Activated T-cell treated with anti-CD3 and anti-CD28 coated beads, Interleukin-2, amount 50 U/mL, for 4 hours (primary cell): ENCODE data around the gene RNF123. TPM values are rescaled to one million over a fixed set of nuclear protein-coding genes. Genes with fewer than 3 reads are reported as not detected.
"Not testable (repeated sequence)": the region's sequence is repeated elsewhere in the genome, so short reads cannot be mapped to it uniquely, and the experiment has no call there.

Source experiments
- ATAC-seq, 2 donors: fragments of 200-7000 bp; cut with Tn5 transposase; one replicate each; pipeline ENCODE4 v1.10.0; 2021
- DNase-seq: peaks from one replicate; pipeline ENCODE4 v3.0.0-alpha.2; 2020
- H3K27me3 Mint-ChIP-seq: one replicate; pipeline ENCODE4 v1.8.0; 2021; ENCODE audit warnings: low read depth, mixed read lengths
- H3K36me3 Mint-ChIP-seq: one replicate; pipeline ENCODE4 v1.8.0; 2022; ENCODE audit warnings: mixed read lengths; ENCODE audit not compliant: insufficient read depth
- H3K4me1 Mint-ChIP-seq: one replicate; pipeline ENCODE4 v1.8.0; 2021; ENCODE audit warnings: low read depth, mixed read lengths
- H3K4me3 Mint-ChIP-seq: one replicate; pipeline ENCODE4 v1.8.0; 2021; ENCODE audit warnings: mild to moderate bottlenecking, moderate library complexity, mixed read lengths
- H3K9me3 Mint-ChIP-seq: one replicate; pipeline ENCODE4 v1.8.0; 2021; ENCODE audit warnings: mixed read lengths
- total RNA-seq, 3 donors: library from RNA; stranded (reverse); gene quantifications; one replicate each; pipeline ENCODE4 v1.2.1, GENCODE V29; 2021

Gene RNF123
- total RNA-seq, 3 donors from 2014 or later, result 34.0 to 41.4 (median 35.4) TPM

DNA sequence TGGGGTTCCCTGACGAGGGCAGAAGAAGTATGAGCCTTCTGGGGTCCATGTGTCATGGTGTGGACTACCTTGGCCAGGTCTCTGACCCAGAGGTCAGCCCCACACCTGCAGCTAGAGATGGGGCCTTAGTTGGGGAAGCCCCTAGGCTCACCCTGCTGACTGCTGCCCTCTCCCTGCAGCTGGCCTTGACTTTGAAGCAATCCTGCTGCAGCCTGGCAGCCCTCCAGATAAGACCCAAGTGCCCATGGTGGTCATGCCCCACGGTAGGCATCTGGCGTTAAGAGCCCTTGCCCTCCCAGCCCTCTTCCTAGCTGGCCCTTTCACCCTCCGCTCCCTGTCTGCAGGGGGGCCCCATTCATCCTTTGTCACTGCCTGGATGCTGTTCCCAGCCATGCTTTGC lies 7.8 kb upstream of the RNF123 start:
- peaks cover 4% of the 10 kb centered on the region for H3K4me1 Mint-ChIP-seq
- DNase-seq, result no peak
- H3K27me3 Mint-ChIP-seq, result peaks cover 4% of the 10 kb centered on the region
- ATAC-seq, result no peak
- H3K9me3 Mint-ChIP-seq, result no peaks in the 10 kb centered on the region
- peaks cover 29% of the 10 kb centered on the region for H3K36me3 Mint-ChIP-seq
- no peak overlapping the region for H3K4me3 Mint-ChIP-seq

DNA sequence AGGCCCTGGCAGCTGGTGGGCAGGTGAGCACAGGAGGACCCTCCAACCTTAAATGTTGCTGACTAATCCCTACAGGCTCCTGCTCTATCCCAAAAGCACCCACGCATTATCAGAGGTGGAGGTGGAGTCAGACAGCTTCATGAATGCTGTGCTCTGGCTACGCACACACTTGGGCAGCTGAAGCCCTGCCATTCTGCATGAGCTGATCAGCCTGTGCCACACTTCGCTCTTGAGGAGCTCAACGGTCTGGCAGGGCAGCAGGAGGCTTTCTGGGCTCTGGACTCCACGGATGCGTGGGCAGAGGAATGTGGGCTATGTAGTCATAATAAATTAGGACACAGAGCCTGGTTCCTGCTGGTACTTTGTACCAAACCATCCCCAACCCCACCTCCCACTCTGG lies 6.2 kb upstream of the RNF123 start:
- H3K36me3 Mint-ChIP-seq, result peaks cover 23% of the 10 kb centered on the region
- DNase-seq (no peak), ATAC-seq (no peak)
- H3K4me3 Mint-ChIP-seq, result no peak overlapping the region
- H3K4me1 Mint-ChIP-seq, result peaks cover 6% of the 10 kb centered on the region
- H3K27me3 Mint-ChIP-seq, result peaks cover 7% of the 10 kb centered on the region
- no peaks in the 10 kb centered on the region for H3K9me3 Mint-ChIP-seq

DNA sequence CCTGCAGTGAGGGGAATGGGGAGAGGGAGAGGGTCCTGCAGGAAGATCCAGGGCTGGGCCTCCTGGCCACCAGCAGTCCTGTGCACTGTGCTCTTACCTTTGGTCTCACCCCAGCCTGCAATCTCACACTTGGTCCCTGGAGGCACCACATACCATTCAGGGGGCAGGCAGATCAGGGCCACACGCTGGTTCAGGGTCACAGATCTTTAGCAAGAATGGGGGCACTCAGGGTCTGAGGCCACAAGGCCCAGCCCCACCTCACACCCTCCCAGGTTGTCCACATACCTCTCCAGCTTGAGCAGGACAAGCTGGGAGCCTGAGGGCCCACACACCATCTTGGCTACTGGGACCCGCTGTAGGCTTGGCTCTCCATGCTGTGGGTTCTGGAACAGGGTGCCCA lies 4.9 kb upstream of the RNF123 start:
- not testable (repeated sequence) for H3K27me3 Mint-ChIP-seq, DNase-seq, H3K4me3 Mint-ChIP-seq, ATAC-seq, H3K9me3 Mint-ChIP-seq
- Mint-ChIP-seq H3K4me1 (peaks cover 16% of the 10 kb centered on the region), H3K36me3 (peaks cover 21% of the 10 kb centered on the region)

DNA sequence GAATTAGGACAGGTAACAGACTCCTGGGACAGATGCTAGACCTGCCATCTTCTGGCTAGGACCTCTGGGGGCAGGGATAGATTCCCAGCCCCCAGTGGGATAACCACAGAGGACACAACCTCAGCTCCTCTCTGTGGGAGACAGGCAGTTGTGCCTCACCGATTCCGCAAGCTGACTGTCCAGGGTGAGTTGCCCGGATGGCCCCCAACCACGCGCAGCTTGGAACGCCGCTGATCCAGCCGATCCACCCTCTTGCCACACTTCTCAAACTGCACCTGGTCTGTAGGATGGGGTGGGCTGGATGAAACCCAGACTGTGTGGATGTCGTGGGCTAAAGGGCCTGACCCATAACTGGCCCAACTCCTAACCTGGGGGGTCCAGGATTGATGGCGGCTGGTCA lies 4.3 kb upstream of the RNF123 start:
- H3K4me3 Mint-ChIP-seq, ATAC-seq, H3K9me3 Mint-ChIP-seq, DNase-seq, H3K27me3 Mint-ChIP-seq: not testable (repeated sequence)
- Mint-ChIP-seq H3K36me3 (peaks cover 17% of the 10 kb centered on the region), H3K4me1 (peaks cover 20% of the 10 kb centered on the region)

DNA sequence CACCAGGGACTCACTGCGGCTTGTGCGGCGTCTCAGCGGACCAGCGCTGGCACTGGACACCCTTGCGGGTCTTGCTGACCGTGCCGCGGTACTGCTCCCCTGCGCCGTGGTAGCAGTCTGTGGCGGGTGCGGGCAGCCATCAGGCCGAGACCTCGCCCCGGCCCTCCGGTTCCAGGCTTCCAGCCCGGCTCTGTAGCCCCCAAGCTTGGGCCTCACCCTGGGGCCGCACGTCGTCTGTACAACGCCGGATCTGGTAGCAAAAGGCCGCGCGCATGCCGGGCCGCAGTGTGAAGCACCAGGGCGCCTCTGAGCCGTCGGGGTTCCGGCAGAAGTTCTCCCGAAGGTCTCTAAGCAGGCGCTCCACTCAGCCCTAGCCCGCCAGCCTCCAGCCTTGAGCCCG lies 3.5 kb upstream of the RNF123 start:
- not testable (repeated sequence) for H3K27me3 Mint-ChIP-seq, DNase-seq, H3K9me3 Mint-ChIP-seq, H3K4me3 Mint-ChIP-seq
- H3K36me3 Mint-ChIP-seq, result peaks cover 16% of the 10 kb centered on the region
- H3K4me1 Mint-ChIP-seq, result peaks cover 27% of the 10 kb centered on the region
- ATAC-seq, result peak in 1 of 2 donors; percentile 1

DNA sequence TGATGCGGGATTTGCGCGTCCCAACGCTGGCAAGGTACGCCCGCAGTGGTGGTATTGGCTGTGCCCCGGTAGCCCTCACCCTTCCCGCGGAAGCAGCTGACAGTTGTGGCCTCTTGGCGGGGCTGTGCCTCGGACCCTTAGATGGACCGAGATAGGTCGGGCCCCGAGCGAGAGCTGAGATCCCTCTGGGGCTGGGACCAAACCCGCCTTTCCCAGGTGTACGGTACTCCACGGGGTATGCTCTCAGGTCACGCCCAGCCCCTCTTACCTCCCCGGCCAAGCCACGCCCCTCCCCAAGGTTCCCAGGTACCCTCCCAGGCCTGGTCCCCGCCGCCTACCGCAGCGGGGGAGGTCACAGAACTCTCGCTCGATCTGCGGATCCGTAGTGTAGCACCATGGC lies 3.0 kb upstream of the RNF123 start:
- ATAC-seq (peak; percentile 4 to 11), DNase-seq (peak; percentile 29)
- peaks cover 16% of the 10 kb centered on the region for H3K36me3 Mint-ChIP-seq
- not testable (repeated sequence) for H3K27me3 Mint-ChIP-seq, H3K9me3 Mint-ChIP-seq
- peak overlapping the region; percentile 43 for H3K4me3 Mint-ChIP-seq
- H3K4me1 Mint-ChIP-seq, result peaks cover 32% of the 10 kb centered on the region

DNA sequence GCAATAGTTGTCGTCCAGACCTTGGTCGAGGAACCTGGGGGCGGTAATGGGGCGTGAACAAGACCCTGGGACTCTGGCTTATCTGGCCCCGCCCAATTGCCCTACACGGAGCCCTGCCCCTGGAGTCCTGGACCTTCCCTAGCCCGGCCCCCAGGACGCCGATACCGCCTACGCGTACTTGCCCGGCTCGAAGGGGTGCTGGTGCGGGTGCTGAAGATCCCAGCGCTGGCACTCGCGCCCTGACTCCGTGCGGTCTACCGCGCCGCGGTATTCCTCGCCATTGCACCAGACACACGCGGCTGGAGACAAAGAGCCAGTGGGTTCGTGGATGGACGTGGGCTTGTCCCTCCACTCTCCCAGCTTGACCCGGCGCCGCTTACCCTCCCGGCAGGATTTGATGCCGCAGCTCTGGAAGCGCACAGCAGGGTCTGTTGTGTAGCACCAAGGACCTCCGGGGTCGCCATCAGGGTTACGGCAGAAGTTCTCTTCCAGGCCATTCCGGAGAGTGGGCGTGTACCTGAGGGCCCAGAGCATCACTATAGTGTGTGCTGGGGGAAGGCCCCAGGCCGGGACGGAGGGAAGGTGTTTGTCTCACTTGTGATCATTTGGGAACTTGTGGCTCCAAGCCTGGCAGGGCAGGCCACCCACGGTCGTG lies 2.5 kb upstream of the RNF123 start:
- peak overlapping the region; percentile 21 for H3K4me3 Mint-ChIP-seq
- not testable (repeated sequence) for H3K27me3 Mint-ChIP-seq, DNase-seq, H3K9me3 Mint-ChIP-seq
- peak; percentile 19 to 23 for ATAC-seq
- peaks cover 34% of the 10 kb centered on the region for H3K4me1 Mint-ChIP-seq
- peaks cover 16% of the 10 kb centered on the region for H3K36me3 Mint-ChIP-seq

DNA sequence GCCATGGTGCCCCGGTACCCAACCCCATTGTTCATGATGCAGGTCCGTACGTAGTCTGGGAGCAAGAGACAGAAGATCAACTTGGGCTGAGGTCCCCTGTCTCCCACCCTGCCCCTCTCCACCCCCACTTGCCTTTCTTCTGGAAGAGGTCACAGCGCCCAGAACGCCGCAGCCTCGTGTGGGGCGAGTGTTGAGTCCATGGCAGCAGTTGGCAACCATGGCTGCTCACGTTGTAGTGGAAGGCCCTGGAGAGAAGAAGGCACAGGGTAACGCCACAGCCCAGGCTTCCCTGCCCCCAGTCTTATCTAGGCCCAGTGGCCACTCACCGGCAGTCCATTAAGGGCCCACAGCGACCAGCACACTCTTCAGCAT lies 1.9 kb upstream of the RNF123 start:
- DNase-seq, H3K4me3 Mint-ChIP-seq, H3K27me3 Mint-ChIP-seq, H3K9me3 Mint-ChIP-seq, ATAC-seq: not testable (repeated sequence)
- peaks cover 34% of the 10 kb centered on the region for H3K4me1 Mint-ChIP-seq
- H3K36me3 Mint-ChIP-seq, result peaks cover 16% of the 10 kb centered on the region

DNA sequence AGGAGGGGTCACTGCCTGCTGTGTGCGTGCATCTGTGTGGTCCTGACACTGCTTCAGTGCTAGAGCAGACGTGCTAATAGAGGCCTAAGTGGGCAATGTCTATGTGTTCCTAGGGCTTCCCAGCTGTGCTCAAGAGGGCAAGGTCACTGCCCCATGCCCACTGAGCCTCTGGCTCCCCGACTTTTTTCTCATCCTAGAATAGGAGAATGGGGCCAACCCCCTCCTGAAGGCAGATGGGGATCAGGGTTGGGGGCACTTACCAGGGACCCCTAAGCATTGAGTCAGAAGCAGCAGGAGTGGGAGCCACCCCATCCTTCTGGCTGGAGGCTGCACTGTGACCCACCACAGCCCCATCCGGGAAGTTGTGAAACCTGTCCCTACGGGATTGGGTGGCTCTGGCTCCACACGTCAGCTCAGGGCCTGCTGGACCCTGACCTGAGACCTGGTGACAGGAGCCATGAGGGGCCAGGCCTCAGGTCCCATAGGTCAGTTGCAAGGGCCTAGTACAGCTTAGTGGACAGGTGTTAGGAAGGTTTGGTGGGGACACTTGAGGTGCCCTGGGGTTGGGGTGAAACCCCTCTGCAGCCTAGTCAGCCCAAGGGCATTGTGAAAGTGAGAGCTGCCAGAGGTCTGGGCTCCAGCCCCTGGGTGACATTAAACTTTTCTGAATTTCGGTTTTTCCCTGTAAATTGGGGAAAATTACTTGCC lies 865 bp upstream of the RNF123 start:
- not testable (repeated sequence) for H3K36me3 Mint-ChIP-seq, H3K9me3 Mint-ChIP-seq, DNase-seq, ATAC-seq, H3K27me3 Mint-ChIP-seq
- Mint-ChIP-seq H3K4me1 (peaks cover 38% of the 10 kb centered on the region), H3K4me3 (peak overlapping the region; percentile 97)

DNA sequence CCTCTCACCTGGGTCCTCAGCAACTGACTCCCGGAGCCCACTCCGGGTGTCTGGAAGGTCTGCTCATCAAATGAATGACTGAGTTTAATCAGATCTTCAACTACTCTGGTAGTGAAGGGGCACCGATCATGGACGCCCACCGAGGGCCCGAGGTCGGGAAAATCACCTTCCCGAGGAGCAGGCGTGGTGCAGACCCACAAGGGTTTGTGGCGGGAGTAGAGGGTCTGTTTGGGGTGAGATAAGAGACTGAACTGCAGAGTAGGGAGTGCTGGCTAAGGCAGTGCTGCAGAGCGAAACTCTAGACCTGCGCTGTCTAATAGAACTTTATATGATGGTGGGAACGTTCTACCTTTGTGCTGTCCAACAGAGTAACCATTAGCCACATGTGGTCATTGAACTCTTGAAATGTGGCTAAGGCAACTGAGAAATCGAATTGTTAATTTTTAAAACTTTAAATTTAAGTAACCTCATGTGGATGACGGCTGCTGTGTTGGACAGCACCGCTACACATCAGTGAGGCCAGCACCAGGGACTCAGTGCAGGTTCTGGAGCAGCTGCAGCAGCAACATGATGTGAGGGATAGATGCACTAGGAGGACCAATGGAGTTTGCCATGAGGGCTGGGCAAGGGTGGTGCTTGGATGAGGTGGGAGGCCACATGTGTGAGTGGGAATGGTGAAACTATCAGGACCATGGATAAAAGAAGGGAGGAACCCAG lies 709 bp downstream of the RNF123 start:
- H3K4me3 Mint-ChIP-seq, result peak overlapping the region; percentile 97
- DNase-seq, H3K36me3 Mint-ChIP-seq, H3K9me3 Mint-ChIP-seq, ATAC-seq, H3K27me3 Mint-ChIP-seq: not testable (repeated sequence)
- peaks cover 38% of the 10 kb centered on the region for H3K4me1 Mint-ChIP-seq

DNA sequence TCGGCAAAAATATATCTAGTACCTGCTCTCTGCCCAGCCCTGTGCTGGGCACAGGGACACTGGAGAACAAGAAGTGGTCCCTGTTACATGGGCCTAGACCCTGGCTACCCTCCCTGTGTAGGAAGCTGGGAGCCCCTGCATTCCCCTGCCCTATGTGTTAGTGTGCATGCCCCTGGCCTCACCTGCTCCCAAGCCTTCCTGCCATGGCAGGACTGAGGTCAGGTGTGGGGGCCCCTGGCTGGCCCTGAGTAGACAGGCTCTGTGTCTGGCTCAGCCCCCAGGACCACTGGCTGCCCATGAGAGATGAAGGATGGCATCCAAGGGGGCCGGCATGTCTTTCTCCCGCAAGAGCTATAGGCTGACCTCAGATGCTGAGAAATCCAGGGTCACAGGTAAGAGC lies 1.5 kb downstream of the RNF123 start:
- H3K27me3 Mint-ChIP-seq, H3K9me3 Mint-ChIP-seq, DNase-seq, H3K36me3 Mint-ChIP-seq, ATAC-seq: not testable (repeated sequence)
- Mint-ChIP-seq H3K4me3 (peak overlapping the region; percentile 97), H3K4me1 (peaks cover 38% of the 10 kb centered on the region)

DNA sequence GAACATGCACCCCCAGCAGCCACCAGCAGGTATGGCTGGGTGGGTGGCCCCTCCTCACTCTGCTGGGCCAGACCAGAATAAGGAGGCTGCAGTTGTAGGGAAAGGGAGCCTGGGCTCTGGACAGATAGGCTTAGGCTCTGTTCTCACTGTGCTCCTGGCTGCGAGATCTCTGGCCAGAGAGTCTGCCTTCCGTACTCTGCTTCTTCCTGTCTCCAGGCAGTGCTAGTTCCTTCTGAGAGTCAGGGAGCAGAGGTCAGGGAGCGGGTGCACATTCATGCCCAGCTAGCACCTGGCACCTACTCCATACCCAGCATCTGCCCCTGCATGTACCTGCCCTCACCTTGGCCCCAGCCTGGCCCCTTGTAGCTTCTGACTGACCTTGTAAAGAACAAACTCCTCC lies 2.1 kb downstream of the RNF123 start:
- not testable (repeated sequence) for H3K27me3 Mint-ChIP-seq, DNase-seq, H3K9me3 Mint-ChIP-seq, H3K36me3 Mint-ChIP-seq, ATAC-seq
- Mint-ChIP-seq H3K4me1 (peaks cover 38% of the 10 kb centered on the region), H3K4me3 (peak overlapping the region; percentile 26)

DNA sequence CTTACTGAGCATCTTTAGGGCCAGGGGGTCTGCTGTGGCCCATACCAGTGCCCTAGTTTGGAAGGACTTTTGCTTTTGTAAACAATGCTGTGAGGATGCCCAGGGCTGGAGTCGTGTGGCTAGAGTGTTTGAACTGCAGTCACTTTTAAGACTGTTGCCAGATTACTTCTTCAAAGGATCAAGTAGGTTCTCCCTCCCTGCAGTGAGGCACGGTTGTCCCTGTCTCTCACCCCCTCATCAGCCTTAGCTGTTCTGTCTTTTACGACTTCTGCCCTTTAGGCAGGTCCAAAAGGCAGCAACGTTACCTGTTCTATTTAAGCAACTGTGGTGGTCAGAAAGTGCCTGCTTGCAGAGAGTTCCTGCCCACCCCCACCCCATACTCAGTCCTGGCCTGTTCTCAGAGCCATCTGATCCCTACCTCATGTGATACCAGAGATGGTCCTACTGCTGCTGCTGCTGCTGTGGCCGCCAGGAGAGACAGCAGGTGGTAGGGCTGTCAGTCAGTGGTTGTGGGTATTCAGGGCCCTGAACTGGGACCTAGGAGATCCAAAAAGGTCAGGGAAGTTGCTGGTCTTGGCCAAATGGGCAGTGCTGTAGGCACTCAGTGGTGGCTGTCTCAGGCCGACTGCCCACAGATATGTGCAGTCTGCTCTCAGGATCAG lies 5.2 kb downstream of the RNF123 start:
- peaks cover 21% of the 10 kb centered on the region for H3K4me1 Mint-ChIP-seq
- not testable (repeated sequence) for H3K4me3 Mint-ChIP-seq, H3K27me3 Mint-ChIP-seq, H3K36me3 Mint-ChIP-seq, H3K9me3 Mint-ChIP-seq, DNase-seq, ATAC-seq

DNA sequence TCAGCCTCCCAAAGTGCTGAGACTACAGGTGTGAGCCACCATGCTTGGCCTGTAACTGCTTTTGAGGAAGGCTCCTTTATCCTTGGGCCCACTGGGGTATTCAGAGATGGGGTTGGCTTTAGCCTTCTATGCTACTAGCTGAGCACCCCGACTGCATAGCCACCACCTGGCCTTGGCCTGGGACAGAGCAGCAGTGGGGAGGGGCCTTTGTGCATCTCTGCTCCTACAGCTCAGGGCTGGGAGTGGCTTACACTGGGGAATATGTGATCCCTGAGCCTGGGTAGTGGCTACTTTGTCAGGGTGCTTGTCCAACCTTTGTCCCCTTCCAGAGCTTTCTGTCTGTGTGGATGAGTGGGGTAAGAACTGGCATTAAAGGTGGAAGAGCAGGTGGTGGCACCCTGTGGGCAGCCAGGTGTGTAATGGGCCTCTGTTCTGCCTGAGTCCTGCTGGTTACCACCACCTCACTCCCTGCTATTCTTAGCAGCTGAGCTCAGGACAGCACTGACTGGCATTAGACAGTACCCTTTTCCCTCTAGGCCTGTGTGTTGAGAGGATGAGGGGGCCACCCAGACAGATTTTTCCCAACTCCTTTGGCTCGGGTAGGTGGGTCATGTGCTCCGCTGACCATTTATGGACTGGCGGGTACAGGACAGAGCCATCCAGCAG lies 6.1 kb downstream of the RNF123 start:
- DNase-seq, ATAC-seq, H3K4me3 Mint-ChIP-seq, H3K36me3 Mint-ChIP-seq, H3K9me3 Mint-ChIP-seq, H3K27me3 Mint-ChIP-seq: not testable (repeated sequence)
- H3K4me1 Mint-ChIP-seq, result peaks cover 14% of the 10 kb centered on the region
